Stimulated activated CD8-positive, alpha-beta memory T cell treated with anti-CD3 and anti-CD28 coated beads, Interleukin-2, amount 100 ng/mL, for 1 hour (primary cell): Measurements from ENCODE around the gene PHF21B.
"Not testable (repeated sequence)": the region's sequence is repeated elsewhere in the genome, so short reads cannot be mapped to it uniquely, and the experiment has no call there.

ENCODE experiments used
- DNase-seq, 2 donors: peaks; one replicate each; pipeline ENCODE4 v3.0.0-alpha.2; 2020; ENCODE audit warnings: low read depth in 2 of 2

The PHF21B gene

GRCh38 chr22:45009606-45010531, at the start of gene PHF21B:
Gene PHF21B, minus strand, starts transcription at chr22:45010005. Its CDS starts 456 bp downstream, at chr22:45009549.
- DNase-seq, result no peak

GRCh38 chr22:45059296-45059695, 49.5 kb upstream of the PHF21B start:
- DNase-seq, result no peak

GRCh38 chr22:45058622-45058912, 48.8 kb upstream of the PHF21B start:
- no peak for DNase-seq

- no peak for DNase-seq
Observed at GRCh38 chr22:45055936-45056335, 46.1 kb upstream of the PHF21B start.

GRCh38 chr22:45053571-45053970, 43.8 kb upstream of the PHF21B start:
- DNase-seq, result no peak

GRCh38 chr22:45053094-45053493, 43.3 kb upstream of the PHF21B start:
- DNase-seq, result no peak

- not testable (repeated sequence) for DNase-seq
Observed at GRCh38 chr22:45052665-45053064, 42.9 kb upstream of the PHF21B start.

- DNase-seq, result no peak
Observed at GRCh38 chr22:45051946-45052345, 42.1 kb upstream of the PHF21B start.

GRCh38 chr22:45051419-45051818, 41.6 kb upstream of the PHF21B start:
- DNase-seq, result no peak

- no peak for DNase-seq
Observed at GRCh38 chr22:45047260-45047659, 37.5 kb upstream of the PHF21B start.

- no peak for DNase-seq
Observed at GRCh38 chr22:45045208-45045607, 35.4 kb upstream of the PHF21B start.

- DNase-seq, result no peak
Observed at GRCh38 chr22:45042263-45042662, 32.5 kb upstream of the PHF21B start.

GRCh38 chr22:45039133-45039532, 29.3 kb upstream of the PHF21B start:
- no peak for DNase-seq

- DNase-seq, result no peak
Observed at GRCh38 chr22:45036154-45036553, 26.3 kb upstream of the PHF21B start.

- DNase-seq, result no peak
Observed at GRCh38 chr22:45034821-45035220, 25.0 kb upstream of the PHF21B start.

GRCh38 chr22:45034156-45034555, 24.4 kb upstream of the PHF21B start:
- no peak for DNase-seq

GRCh38 chr22:45033136-45033535, 23.3 kb upstream of the PHF21B start:
- no peak for DNase-seq

- DNase-seq, result no peak
Observed at GRCh38 chr22:45031629-45032403, 22.0 kb upstream of the PHF21B start.

- no peak for DNase-seq
Observed at GRCh38 chr22:45029501-45029900, 19.7 kb upstream of the PHF21B start.

GRCh38 chr22:45026511-45026910, 16.7 kb upstream of the PHF21B start:
- DNase-seq, result no peak

- no peak for DNase-seq
Observed at GRCh38 chr22:45023431-45023830, 13.6 kb upstream of the PHF21B start.

GRCh38 chr22:45019861-45020655, 10.3 kb upstream of the PHF21B start:
- DNase-seq, result no peak
